NCI-H748 treated with DMSO at 0.1 percent for 48 hours (cell line): Measurements from ENCODE around the gene ATP6V0B.
A peak's percentile ranks its signal among the peaks of the same experiment; 100 is the strongest.

ENCODE experiments used
- DNase-seq: peaks from one replicate; lab custom pipeline; 2025; lab: John Stamatoyannopoulos, UW

The ATP6V0B gene

DNA sequence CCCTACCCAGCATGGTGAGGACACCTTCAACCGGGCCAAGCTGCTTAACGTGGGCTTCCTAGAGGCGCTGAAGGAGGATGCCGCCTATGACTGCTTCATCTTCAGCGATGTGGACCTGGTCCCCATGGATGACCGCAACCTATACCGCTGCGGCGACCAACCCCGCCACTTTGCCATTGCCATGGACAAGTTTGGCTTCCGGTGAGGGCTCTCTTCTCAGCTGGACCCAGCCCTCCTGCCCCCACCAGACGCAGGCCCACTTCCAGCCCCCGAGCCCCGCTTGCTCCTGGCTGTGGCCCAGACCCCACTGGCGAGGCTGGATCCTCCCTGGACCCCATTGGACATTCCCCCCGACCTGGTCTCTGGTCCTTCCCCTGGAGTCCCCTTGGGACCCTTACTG is 10.1 kb downstream of the ATP6V0B start:
- no peak for DNase-seq

- DNase-seq, result no peak
Observed at GRCh38 chr1:43985984-43986595, 11.3 kb downstream of the ATP6V0B start.

DNA sequence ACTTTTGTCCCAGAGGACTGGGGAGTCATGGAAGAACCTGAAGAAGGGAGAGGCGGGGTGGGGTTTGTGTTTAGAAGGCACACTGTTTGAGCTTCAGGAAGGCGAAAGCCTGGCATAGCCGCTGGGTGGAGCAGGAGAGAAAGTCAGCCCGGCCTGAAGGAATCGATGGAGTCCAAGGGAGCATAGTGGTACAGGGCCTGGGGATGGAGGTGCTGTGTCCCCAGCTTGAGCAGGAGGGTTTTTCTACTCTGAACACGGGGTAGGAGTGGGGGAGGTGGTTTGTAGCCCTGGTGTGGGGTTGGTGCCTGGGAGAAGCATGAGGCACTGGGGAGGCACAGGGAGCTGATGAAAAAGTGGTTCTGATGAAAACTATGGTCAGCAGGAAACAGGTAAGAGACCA is 12.0 kb downstream of the ATP6V0B start:
- DNase-seq, result no peak

DNA sequence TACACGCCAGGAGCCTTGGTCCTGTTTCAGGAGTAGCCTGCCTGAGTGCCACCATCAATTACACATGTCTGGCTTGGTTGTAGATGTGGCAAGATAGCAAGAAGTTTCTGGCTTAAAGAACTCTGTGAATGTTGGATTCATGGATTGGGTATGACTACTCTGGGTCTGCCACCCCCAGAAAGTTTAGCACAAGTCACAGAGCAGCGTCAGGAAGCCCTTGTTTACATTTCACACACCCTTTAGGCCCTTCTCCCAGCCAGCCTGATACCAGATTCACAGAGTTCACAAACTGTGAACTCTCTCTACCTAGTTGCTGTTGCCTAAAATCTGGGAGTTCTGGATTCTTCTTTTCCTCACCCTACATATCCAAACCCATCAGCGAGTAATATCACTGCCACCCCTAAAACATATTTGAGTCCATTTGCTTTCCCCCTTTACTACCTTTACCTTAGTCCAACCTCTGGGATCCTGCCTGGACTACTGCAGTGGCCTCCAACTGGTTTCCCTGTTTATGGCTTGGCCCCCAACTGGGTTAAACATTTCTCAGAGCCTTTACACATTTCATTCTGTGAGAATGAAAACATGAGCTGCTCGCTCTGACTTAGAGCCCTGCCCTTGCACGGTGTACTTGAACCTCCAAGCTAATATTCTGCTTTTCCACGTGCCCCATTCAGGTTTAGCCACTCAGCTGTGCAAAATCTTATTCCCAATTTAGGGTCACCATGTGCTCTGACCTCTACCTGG is 12.6 kb downstream of the ATP6V0B start:
- DNase-seq, result no peak

GRCh38 chr1:43990271-43991199 is 15.8 kb downstream of the ATP6V0B start:
- DNase-seq, result no peak

GRCh38 chr1:43991200-43991475 is 16.4 kb downstream of the ATP6V0B start:
- DNase-seq, result no peak

DNA sequence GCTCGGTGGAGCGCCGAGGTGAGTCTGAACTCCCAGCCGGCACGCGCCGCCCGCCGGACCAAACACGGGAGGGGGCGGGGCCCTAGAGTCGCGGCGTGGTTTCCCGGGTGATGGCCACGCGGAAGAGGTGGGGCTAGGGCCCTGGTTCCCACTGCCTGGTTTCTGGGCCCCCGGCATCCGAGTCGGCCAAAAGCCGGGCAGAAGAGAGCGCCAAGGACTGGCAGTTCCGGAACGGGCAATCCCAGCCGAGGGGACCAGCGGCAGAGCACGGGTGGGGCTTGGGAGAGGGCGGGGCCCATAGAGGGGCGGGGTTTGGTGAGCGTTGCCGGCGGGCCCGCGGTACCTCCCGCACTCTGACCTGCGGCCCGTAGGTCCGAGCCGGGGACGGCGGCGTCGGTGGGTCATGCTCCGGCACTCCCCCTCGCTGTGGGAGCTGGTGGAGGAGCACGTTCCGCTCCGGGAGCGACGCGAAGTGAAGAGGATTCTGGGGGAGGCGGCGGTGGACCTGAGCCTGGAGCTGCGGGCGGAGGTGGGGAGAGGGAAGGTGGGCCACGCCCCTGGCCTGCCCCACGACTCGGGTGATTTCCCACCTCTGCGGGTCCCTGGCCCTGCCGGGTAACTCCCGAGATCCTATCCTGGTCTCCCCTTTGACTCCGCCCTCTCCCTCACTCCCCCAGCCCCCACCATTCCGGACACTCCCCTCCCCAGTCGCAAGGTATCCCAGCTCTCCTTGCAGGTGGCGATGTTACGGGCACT is 16.9 kb downstream of the ATP6V0B start, which contains the start of gene CCDC24:
Gene CCDC24, plus strand, starts transcription at position 124 of the 756 bp plus-strand sequence. Its CDS starts 280 bp downstream, at position 404.
- DNase-seq, result peak; percentile 87

- no peak for DNase-seq
Observed at GRCh38 chr1:43992232-43992995, 17.7 kb downstream of the ATP6V0B start.

- no peak for DNase-seq
Observed at GRCh38 chr1:43993206-43993914, 18.6 kb downstream of the ATP6V0B start.

- DNase-seq, result no peak
Observed at GRCh38 chr1:43994071-43994470, 19.3 kb downstream of the ATP6V0B start.

- DNase-seq, result no peak
Observed at GRCh38 chr1:43994794-43995790, 20.3 kb downstream of the ATP6V0B start.

DNA sequence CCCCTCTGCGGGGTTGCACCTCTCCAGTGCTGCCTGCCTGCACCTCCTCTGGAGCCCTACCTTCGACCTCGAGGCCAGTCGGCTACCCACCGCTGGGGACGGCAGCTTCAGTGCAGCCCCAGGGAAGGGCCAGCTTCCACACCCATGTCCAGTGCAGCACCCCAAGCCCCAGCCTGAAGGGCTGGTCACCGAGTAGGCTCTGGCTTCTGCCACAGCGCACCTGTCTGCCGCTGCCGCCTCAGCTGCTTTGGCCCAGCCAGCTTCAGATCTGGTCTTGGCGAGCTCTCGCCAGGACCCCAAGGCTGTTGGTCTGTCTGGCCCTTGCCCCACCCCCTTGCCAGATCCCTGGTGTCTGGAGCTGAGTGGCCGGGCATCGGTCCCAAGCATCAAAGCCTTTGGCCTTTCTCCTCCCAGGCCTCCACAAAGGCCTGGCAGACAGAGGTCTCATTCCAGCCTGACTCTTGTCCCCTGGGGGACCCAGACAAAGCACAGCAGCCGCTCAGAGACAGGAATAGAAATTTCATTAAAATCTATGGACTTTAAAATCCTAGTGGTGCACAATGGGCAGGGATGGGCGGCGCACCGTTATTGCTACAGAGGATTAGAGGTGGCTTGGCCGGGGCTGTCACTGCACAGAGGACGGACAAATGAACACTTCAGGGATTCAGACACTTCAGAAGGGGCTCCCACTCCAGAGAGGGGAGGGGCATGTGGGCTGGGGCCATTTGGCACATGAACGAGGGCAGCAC is 21.4 kb downstream of the ATP6V0B start:
- DNase-seq, result no peak

DNA sequence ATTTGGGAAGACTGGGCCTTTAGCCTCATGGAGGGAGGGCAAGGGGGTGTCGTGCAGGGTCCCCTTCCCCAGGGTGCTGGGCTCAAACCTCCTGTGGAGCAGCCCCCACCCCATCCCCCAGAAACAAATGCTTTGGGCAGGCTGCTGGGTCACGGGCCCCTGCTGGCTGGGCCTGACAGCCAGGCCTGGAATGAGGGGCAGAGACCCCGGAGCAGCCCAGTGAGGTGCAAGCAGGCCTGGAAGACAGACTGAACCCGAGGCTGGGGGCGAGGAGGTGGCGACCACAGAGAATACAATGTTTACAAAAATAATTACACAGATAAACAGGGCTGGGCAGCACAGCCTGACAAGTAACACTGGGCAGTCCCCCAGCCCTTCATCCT is 22.0 kb downstream of the ATP6V0B start:
- DNase-seq, result no peak

DNA sequence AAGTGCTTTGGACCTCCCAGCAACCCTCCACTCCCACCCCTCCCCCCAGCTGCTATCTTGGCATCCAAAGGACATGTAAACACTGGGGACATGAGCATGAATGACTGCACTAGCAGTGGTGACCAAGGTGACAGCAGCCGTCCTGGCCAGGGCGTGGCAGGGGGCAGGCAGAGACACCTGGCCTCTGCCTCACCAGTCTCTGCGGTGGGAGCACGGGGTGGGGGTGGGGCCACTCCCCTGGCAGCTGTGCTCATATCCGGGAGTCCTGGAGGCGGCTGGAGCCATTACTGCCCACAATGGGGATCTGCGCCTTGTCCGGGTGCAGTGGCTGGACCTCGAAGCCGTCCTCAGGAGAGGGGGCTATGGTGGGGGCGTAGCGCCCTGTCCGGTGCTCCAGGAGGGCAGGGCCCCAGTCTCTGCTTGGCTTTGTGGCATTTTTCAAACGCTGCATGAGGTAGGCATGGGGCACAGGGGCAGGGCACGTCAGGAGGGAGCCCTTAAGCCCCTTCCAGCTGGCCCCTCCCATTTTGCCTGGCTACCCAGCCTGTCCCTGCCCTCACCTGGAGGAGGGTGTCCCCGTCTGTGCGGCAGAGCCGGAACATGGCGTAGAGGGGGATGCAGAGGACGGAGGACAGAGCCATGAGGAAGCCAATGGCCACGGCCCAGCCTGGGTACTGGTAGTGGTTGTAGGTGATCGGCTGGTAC is 22.7 kb downstream of the ATP6V0B start:
- DNase-seq, result peak; percentile 60

DNA sequence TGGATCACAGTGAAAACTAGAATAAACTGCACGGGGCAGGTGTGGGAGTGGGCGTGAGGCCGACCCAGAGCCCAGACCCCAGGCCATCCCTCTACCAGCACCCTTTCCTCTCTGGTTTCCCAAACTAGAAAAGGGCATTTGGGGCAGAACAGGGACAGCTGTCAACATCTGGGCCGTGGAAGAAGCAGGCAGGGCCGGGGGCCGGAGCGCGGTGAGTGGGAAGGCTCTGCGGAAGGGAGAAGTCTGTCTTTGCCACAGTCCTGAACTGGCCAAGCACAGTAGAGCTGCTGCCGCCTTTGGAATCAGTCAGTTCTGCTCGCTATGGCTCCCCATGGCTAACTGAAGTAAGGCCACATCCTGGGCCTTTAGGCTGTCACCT is 23.2 kb downstream of the ATP6V0B start:
- DNase-seq, result no peak

GRCh38 chr1:43999455-43999854 is 24.7 kb downstream of the ATP6V0B start:
- DNase-seq, result no peak

- no peak for DNase-seq
Observed at GRCh38 chr1:44000122-44000665, 25.4 kb downstream of the ATP6V0B start.

DNA sequence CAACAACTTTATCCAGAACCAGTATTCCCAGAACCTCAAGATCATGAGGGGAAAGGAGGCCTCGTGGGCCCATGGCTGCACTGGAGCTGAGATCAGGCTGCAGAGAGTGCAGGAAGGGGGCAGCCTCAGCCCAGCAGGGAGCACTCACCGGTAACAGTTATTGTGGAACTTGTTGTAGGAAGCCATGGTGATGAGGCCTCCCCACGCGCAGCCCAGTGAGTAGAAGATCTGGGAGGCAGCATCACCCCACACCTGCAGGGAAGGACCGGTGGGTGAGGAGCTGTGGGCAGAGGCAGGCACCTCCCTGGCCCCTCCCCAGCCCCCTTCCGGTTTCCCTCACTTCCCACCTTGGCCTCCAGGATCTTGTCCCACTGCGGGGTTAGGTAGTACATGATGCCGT is 27.4 kb downstream of the ATP6V0B start:
- no peak for DNase-seq
